K562 (cell line): ENCODE measurements around the gene CRB2. TPM values are rescaled to one million over a fixed set of nuclear protein-coding genes. Genes with fewer than 3 reads are reported as not detected.

Source experiments
- ARID1B ChIP-seq: fragments of 450-650 bp; IDR thresholded peaks from 2 replicates; pipeline ENCODE4 v1.6.1; 2016; ENCODE audit warnings: antibody characterized with exemption, mild to moderate bottlenecking, inconsistent platforms
- ATF4 ChIP-seq: fragments of 450-650 bp; formaldehyde crosslinking; IDR thresholded peaks from 2 replicates; pipeline ENCODE4 v1.4.0; 2022; ENCODE audit warnings: mild to moderate bottlenecking, moderate library complexity
- ATF7 ChIP-seq: fragments of 450-650 bp; IDR thresholded peaks from 2 replicates; pipeline ENCODE4 v1.7.1; 2014; ENCODE audit warnings: mild to moderate bottlenecking, moderate library complexity
- BCLAF1 ChIP-seq, 2 experiments: fragments of 450-650 bp in 1 of 2; IDR thresholded peaks; 2 replicates each; pipeline ENCODE4 v1.6.1; 2011 to 2017; ENCODE audit warnings: low read depth in 2 of 2, antibody characterized with exemption in 1 of 2, borderline replicate concordance in 1 of 2, low read length in 1 of 2, mild to moderate bottlenecking in 1 of 2, mixed read lengths in 1 of 2; ENCODE audit not compliant: control insufficient read depth in 1 of 2
- CBX3 ChIP-seq, 2 experiments: IDR thresholded peaks; 1 replicate in 1 of 2; 2 replicates in 1 of 2; pipeline ENCODE4 v1.6.1; 2012; ENCODE audit warnings: inconsistent platforms in 2 of 2, low read length in 2 of 2, borderline replicate concordance in 1 of 2, control low read depth in 1 of 2
- ELK3 ChIP-seq: fragments of 450-650 bp; formaldehyde crosslinking; IDR thresholded peaks from 2 replicates; pipeline ENCODE4 v1.4.0; 2020; ENCODE audit warnings: mild to moderate bottlenecking
- FOXA1 ChIP-seq: fragments of 450-650 bp; IDR thresholded peaks from 2 replicates; pipeline ENCODE4 v1.6.1; 2016; ENCODE audit warnings: mild to moderate bottlenecking, borderline replicate concordance
- GTF2F1 ChIP-seq: IDR thresholded peaks from 2 replicates; pipeline ENCODE4 v1.6.1; 2011; ENCODE audit warnings: low read depth, low read length, improper control_type of control experiment
- JUND ChIP-seq, 2 experiments: IDR thresholded peaks; 2 replicates in 1 of 2; 3 replicates in 1 of 2; pipeline ENCODE4 v1.6.1; 2011; ENCODE audit warnings: borderline replicate concordance in 2 of 2, low read depth in 2 of 2, low read length in 2 of 2, improper control_type of control experiment in 1 of 2, missing biosample characterization in 1 of 2, missing genetic modification characterization in 1 of 2, missing genetic modification reagents in 1 of 2
- KDM2B ChIP-seq: fragments of 250-450 bp; sonication (Bioruptor Pico); IDR thresholded peaks from 2 replicates; pipeline ENCODE4 v1.8.0; 2021; ENCODE audit warnings: mild to moderate bottlenecking, moderate library complexity
- MTA3 ChIP-seq: fragments of 450-650 bp; formaldehyde crosslinking; IDR thresholded peaks from 2 replicates; pipeline ENCODE4 v1.6.1; 2017; ENCODE audit warnings: mild to moderate bottlenecking, borderline replicate concordance
- RNF219 ChIP-seq: fragments of 250-450 bp; sonication (Bioruptor Pico); IDR thresholded peaks from 2 replicates; pipeline ENCODE4 v1.5.0; 2022; ENCODE audit warnings: mild to moderate bottlenecking
- SMARCE1 ChIP-seq: fragments of 450-650 bp; IDR thresholded peaks from 2 replicates; pipeline ENCODE4 v1.7.1; 2016; ENCODE audit warnings: mild to moderate bottlenecking
- SRSF3 ChIP-seq: fragments of 200-400 bp; formaldehyde crosslinking; IDR thresholded peaks from 2 replicates; pipeline ENCODE4 v1.6.1; 2016; ENCODE audit warnings: mild to moderate bottlenecking, low read length, moderate library complexity; ENCODE audit not compliant: insufficient read depth
- TBL1XR1 ChIP-seq, 2 experiments: IDR thresholded peaks; 2 replicates each; pipeline ENCODE4 v1.6.1; 2012; ENCODE audit warnings: improper control_type of control experiment in 2 of 2, low read length in 2 of 2, mild to moderate bottlenecking in 1 of 2
- ZC3H4 ChIP-seq: sonication (generic); formaldehyde crosslinking; IDR thresholded peaks from 2 replicates; pipeline ENCODE4 v1.9.0; 2021; ENCODE audit warnings: missing genetic modification reagents, borderline replicate concordance
- ZNF589 ChIP-seq: fragments of 200-800 bp; sonication (Bioruptor generic); IDR thresholded peaks from 2 replicates; pipeline ENCODE4 v1.6.1; 2016; ENCODE audit warnings: low read depth, missing genetic modification characterization, missing compliant biosample characterization
- polyA plus RNA-seq, 8 experiments: library from polyadenylated mRNA; depleted of rRNA in 4 of 8; stranded (reverse) in 5 of 8; unstranded in 3 of 8; fragments of >200 nt; fragmentation: Nextera tagmentation in 2 of 8; fragmentation: Illumina TruSeq in 1 of 8; extraction: Ambion mirVana in 2 of 8; extraction: Trizol in 1 of 8; gene quantifications; 2 replicates each; pipeline versions ENCODE4 v1.2.1 to v1.2.3, GENCODE V29; 2011 to 2014; ENCODE audit warnings: inconsistent platforms in 1 of 8, missing spikeins in 1 of 8
- total RNA-seq, 7 experiments: library from RNA; depleted of rRNA in 6 of 7; stranded (reverse); fragments of >200 nt in 6 of 7; fragmentation: Illumina TruSeq in 2 of 7; extraction: Trizol in 2 of 7; gene quantifications; 2 replicates each; pipeline versions ENCODE4 v1.2.1 to v1.2.3, GENCODE V29; 2011 to 2021; ENCODE audit warnings: low replicate concordance in 1 of 7

CRB2 gene
- total and polyA plus RNA-seq, 9 of the 15 experiments (the other 6 are each of a cell fraction or from before 2014, with no cell fraction given), result 0.13 to 1.2 (median 0.25) TPM; not detected in 2

GRCh38 chr9:123339666-123340510 is 16.1 kb upstream of the CRB2 start (continued):
- no peak for TF ChIP-seq MTA3
- TF ChIP-seq SRSF3, result 0 out of 2 replicates have a peak, but pooled peaks have one; percentile 63
- TF ChIP-seq RNF219 (CRISPR knock-in tag), result no peak
- no peak; a peak in 1 of 4 replicates for TF ChIP-seq TBL1XR1 (IDR thresholded peaks at IDR 0.05; ENCODE audit: low read length in 2 of 2)
- 0 out of 2 replicates have a peak, but pooled peaks have one; percentile 18 for TF ChIP-seq ZNF589
- TF ChIP-seq CBX3 (IDR thresholded peaks at IDR 0.05; ENCODE audit: borderline replicate concordance in 1 of 2, low read length in 2 of 2), result no peak
- TF ChIP-seq JUND (IDR thresholded peaks at IDR 0.05; ENCODE audit: borderline replicate concordance, low read depth, low read length), result peak; percentile 82
- TF ChIP-seq JUND (tag; IDR thresholded peaks at IDR 0.05; ENCODE audit: borderline replicate concordance, low read depth, low read length), result peak; percentile 48; the same call in 1 of the 3 replicates
- TF ChIP-seq GTF2F1, result no peak
- no peak for TF ChIP-seq ATF7
- TF ChIP-seq FOXA1, result no peak
- TF ChIP-seq BCLAF1 (IDR thresholded peaks at IDR 0.05; ENCODE audit: borderline replicate concordance in 1 of 2, control insufficient read depth in 1 of 2, low read depth in 2 of 2, low read length in 1 of 2), result no peak
- TF ChIP-seq SMARCE1, result peak; percentile 19; the same call in 1 of the 2 replicates
- TF ChIP-seq ARID1B, result peak; percentile 31; the same call in 1 of the 2 replicates
- TF ChIP-seq ZC3H4 (CRISPR knock-in tag), result no peak
- TF ChIP-seq KDM2B (CRISPR knock-in tag), result no peak
- TF ChIP-seq ELK3 (CRISPR knock-in tag), result no peak
- TF ChIP-seq ATF4, result no peak; the same call in 1 of the 2 replicates
